Suppressor macrophage treated with lipopolysaccharide for 1 hour (primary cell): ENCODE results near the gene SCLY.

ENCODE experiments used
- DNase-seq, 3 donors: peaks; one replicate each; pipeline ENCODE4 v3.0.0-alpha.2; 2020 to 2022

The SCLY gene

GRCh38 chr2:238128534-238129001 lies 67.8 kb downstream of the SCLY start:
- no peak for DNase-seq

- no peak for DNase-seq
These were observed 68.6 kb downstream of the SCLY start for GRCh38 chr2:238129166-238130010.

DNA sequence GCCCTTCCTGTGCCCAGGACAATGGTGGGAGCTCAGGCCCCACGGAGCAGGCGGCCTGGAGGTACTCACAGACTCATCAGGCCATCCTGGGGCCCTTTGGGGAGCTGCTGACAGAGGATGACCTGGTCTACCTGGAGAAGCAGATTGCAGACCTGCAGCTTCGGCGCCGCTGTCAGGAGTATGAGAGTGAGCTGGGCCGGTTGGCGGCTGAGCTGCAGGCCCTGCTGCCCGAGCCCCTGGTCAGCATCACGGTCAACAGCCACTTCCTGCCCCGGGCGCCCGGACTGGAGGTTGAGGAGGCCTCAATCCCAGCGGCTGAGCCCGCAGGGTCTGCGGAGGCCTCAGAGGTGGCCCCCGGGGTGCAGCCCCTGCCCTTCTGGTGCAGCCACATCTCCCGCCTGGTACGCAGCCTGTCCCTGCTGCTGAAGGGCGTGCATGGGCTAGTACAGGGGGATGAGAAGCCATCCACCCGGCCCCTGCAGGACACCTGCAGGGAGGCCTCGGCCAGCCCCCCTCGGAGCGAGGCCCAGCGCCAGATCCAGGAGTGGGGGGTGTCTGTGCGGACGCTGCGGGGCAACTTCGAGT lies 69.4 kb downstream of the SCLY start:
- no peak for DNase-seq

GRCh38 chr2:238130696-238131628 lies 70.2 kb downstream of the SCLY start:
- DNase-seq: no peak

DNA sequence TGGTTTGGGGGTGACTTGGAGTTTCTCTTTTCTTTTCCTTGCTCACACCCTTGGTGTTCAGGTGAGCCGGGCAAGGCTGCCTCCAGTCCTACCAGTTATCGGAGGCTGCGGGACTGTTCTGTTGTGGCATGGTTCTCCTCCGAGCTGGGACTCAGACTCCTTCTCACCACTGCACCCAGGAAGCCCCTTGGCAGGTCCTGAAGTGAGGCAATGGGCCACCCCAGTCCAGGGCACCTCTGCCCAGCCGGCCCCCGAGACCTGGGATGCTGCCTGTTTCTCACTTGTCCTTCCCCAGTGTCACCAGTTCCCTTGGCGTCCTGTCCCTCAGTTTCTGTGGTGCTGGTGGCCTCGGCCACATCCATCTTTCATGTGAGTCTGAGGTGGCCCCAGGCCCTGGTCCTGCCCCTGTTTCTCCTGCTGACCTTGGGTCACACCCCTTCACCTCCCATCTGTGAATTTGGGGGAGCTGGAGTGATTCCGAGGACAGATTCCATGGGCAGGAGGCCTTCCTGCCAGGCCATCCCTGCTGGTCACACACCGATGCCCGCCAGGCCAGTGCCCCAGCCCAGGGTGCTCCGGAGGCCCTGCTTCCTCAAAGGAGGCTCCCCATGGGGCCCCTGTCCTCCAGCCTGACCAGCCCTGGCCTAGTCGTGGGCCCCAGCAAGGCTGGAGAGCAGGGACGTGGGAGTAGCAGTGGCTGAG lies 71.1 kb downstream of the SCLY start:
- DNase-seq: no peak

GRCh38 chr2:238132463-238133450 lies 72.0 kb downstream of the SCLY start:
- DNase-seq: no peak

DNA sequence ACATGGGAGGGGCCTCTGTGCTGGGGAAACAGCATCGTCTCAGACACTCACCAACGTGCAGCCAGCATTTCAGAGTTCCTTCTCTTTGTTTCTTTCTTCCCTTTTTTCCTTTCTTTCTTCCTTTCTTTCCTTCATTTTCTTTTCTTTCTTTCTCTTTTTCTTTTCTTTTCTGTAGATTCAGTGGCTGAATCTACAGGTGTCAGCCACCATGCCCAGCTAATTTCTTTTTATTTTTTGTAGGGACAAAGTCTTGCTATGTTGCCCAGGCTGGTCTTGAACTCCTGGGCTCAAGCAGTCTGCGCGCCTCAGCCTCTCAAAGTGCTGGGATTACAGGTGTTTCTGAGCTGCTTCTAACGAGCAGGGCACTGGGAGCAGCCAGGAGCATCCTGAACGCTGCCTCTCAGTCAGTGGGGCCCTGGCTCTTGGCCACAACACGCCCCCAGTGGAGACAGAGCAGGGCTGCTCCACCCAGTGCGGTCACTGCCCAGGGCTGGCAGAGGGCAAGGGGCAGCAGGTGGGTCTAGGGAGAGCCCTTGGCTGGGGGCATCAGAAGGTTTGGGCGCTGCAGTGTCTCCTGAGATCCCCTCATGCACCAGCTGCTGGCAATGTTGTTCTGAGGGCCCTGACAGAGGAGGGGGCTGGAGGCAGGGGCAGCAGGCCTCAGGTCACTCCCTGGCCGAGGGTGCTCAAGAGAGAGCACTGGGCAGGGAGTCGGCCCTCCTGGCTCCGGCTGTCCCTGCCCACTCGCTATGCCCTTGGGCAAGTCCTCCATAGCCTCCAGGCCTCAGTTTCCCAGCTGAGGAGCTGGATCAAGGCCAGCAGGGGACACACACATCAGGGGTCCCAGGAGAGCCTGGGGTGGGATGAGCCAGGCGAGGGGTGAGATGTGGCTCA lies 72.9 kb downstream of the SCLY start:
- DNase-seq: no peak

DNA sequence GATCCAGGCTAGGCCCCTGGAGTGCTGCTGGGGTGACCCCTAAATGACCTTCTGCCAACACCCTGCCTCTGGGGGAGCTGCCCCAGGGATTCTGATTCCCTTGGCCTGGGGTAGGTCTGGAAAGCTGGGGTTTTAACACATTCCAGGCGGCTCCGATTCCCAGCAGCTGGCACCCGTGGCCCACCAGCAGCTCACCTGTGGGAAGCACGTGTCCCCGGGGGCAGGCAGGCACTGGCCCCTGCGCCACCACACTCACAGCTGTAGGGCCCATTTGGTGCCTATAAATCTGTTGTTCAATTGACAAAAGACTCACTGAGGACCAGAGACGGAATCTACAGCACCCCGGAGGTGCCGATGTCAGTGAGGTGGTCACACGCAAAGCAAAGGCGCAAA lies 73.6 kb downstream of the SCLY start:
- DNase-seq: no peak

- no peak for DNase-seq
These were observed 74.9 kb downstream of the SCLY start for GRCh38 chr2:238135601-238136150.

DNA sequence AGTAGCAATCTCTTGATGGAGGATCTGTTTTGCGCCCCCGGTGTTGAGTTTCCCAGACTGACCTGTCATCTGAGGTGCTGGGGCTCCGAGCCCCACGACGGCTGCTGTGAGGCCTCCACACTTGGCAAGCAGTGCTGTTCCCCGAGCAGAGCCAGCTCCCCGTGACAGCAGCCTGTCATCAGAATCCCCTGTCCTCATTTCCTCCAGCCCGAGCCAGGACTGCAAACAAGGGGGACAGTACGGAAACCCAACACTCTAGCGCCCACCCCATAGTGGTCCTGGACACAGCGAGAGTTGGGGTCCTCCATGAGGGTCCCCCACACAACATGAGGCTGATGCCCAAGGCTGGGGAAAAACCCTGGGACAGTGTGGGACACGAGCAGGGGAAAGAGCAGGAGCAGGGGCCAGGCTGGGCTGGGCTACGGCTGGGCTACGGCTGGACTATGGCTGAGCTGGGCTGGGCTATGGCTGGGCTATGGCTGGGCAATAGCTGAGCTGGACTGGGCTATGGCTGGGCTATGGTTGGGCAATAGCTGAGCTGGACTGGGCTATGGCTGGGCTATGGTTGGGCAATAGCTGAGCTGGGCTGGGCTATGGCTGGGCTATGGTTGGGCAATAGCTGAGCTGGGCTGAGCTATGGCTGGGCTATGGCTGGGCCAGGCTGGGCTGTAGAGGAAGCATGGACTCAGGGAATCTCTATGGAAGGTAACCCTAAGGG lies 76.2 kb downstream of the SCLY start:
- DNase-seq: peak in 2 of 3 donors; percentile 74 to 80

GRCh38 chr2:238137885-238138284 lies 77.1 kb downstream of the SCLY start:
- DNase-seq: no peak

GRCh38 chr2:238138331-238139195 lies 77.8 kb downstream of the SCLY start, which contains the start of gene KLHL30:
TSS of gene KLHL30 (plus strand) at chr2:238138668. CDS start at chr2:238140755, 2,087 bp downstream.
- DNase-seq: no peak

DNA sequence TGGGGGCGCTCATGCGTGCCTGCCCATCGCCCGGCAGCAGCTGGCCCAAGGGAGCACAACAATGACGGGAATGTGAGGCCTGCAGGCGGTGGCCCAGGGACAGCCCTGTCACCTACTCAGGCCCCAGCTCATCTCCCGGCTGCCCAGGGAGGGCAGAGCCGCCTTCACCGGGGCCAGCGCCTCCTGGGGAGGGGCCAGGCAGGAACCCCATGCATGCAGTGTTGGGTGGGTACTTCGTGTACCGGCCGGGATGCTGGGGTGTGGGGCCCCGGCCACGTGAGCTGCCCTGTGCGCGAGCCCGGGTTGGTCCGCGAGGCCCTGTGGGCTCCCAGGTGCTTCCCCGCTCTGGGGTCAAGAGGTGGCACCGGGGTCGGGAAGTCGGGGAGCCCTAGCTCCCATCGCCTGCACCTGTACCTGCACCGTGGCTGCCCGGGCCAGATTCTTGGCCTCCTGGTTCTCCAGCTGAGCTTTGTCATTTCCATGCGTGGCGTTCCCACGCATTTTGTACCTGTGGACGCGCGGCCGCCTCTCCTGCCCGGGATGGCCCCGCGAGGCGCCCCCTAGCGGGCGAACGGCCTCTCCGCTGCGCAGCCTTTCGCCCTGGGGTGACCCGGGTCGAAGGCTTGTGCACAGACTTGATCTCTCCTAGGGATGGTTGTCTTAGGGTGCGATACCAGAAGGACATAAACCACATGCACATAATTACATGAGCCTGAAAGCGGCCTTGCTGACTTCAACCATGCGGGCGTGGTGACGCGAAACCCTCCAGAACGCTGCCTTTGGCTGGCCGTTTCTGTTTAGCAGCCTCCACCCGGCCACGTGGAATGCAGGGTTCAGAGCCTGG lies 78.6 kb downstream of the SCLY start:
- peak in 2 of 3 donors; percentile 15 to 48 for DNase-seq

DNA sequence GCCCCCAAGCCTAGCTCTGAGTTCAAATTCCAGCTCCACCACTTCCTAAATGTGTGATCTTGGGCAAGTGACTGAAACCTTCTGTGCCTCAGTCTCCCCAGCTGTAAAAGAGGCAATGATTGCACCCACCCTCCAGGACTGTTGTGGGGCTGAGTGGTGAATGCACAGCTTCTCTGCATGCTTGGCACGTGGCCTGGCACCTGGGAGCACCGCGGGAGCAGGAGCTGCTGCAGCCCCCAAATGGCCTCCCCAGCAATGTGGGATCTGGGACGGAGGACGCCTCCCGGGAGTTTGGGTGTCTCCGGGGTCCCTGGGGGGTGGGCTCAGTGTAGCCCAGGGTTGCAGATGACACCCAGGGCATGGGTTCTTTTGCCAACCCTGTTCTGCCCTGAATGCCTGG lies 79.2 kb downstream of the SCLY start:
- DNase-seq: no peak

DNA sequence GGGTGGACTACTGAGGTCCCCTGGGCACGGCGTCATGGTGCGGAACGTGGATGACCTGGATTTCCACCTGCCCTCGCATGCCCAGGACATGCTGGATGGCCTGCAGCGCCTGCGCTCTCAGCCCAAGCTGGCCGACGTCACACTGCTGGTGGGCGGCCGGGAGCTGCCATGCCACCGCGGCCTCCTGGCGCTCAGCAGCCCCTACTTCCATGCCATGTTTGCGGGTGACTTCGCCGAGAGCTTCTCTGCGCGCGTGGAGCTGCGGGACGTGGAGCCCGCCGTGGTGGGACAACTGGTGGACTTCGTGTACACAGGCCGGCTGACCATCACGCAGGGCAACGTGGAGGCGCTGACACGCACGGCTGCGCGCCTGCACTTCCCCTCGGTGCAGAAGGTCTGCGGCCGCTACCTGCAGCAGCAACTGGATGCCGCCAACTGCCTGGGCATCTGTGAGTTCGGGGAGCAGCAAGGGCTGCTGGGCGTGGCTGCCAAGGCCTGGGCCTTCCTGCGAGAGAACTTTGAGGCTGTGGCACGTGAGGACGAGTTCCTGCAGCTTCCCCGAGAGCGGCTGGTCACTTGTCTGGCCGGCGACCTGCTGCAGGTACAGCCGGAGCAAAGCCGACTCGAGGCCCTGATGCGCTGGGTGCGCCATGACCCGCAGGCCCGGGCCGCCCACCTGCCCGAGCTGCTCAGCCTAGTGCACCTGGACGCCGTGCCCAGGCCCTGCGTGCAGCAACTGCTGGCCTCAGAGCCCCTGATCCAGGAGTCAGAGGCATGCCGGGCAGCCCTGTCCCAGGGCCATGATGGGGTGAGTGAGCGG lies 80.1 kb downstream of the SCLY start:
- no peak for DNase-seq
